Lower leg skin (tissue), 4 donors: Measurements from ENCODE around the gene ATAD5. TPM values are rescaled to one million over a fixed set of nuclear protein-coding genes. Genes with fewer than 3 reads are reported as not detected.
"Not testable (repeated sequence)": the region's sequence is repeated elsewhere in the genome, so short reads cannot be mapped to it uniquely, and the experiment has no call there.

ENCODE experiments used
- DNase-seq, 2 donors: peaks; one replicate each; pipeline ENCODE4 v3.0.0-alpha.2; 2019; ENCODE audit warnings: low spot score in 2 of 2
- H3K4me3 ChIP-seq: fragments of 200-600 bp; sonication (generic); 2 replicates; pipeline ENCODE4 v1.5.1; 2017; ENCODE audit warnings: mild to moderate bottlenecking, low read depth; ENCODE audit not compliant: poor library complexity, severe bottlenecking
- POLR2A ChIP-seq, 2 donors: fragments of 450-650 bp; IDR thresholded peaks; one replicate each; pipeline ENCODE4 v1.6.1; 2016 to 2017; ENCODE audit warnings: antibody characterized with exemption in 2 of 2, mild to moderate bottlenecking in 1 of 2, moderate library complexity in 1 of 2
- WGBS, 2 donors: methylation state at CpG; one replicate each; pipeline ENCODE4 v1.1.5; 2018; 5-methylcytosine and 5-hydroxymethylcytosine counted together
- intact Hi-C: fragments of 100-400 bp; cut with DNase I; formaldehyde crosslinking; loops from one replicate; pipeline ENCODE4 v1.15.0; 2023; ENCODE audit warnings: low total_unique reads
- total RNA-seq, 4 donors: library from RNA; depleted of rRNA; stranded (reverse); fragments of >200 nt; gene quantifications; one replicate each; pipeline ENCODE4 v1.1.0, GENCODE V29; 2016
- TF ChIP-seq, protein P1 (sequence below), 3 donors: fragments of 450-650 bp; IDR thresholded peaks; one replicate each; pipeline ENCODE4 v1.5.1; 2016; ENCODE audit warnings: antibody characterized with exemption in 3 of 3, mild to moderate bottlenecking in 3 of 3, moderate library complexity in 2 of 3

Gene ATAD5
- total RNA-seq, 4 donors from 2014 or later, result 0.93 to 1.5 (median 1.4) TPM

GRCh38 chr17:30928584-30928983, 96.8 kb downstream of the ATAD5 start:
- no peak for TF ChIP-seq POLR2A (IDR thresholded peaks at IDR 0.05)
- TF ChIP-seq, protein P1, sequence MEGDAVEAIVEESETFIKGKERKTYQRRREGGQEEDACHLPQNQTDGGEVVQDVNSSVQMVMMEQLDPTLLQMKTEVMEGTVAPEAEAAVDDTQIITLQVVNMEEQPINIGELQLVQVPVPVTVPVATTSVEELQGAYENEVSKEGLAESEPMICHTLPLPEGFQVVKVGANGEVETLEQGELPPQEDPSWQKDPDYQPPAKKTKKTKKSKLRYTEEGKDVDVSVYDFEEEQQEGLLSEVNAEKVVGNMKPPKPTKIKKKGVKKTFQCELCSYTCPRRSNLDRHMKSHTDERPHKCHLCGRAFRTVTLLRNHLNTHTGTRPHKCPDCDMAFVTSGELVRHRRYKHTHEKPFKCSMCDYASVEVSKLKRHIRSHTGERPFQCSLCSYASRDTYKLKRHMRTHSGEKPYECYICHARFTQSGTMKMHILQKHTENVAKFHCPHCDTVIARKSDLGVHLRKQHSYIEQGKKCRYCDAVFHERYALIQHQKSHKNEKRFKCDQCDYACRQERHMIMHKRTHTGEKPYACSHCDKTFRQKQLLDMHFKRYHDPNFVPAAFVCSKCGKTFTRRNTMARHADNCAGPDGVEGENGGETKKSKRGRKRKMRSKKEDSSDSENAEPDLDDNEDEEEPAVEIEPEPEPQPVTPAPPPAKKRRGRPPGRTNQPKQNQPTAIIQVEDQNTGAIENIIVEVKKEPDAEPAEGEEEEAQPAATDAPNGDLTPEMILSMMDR (IDR thresholded peaks at IDR 0.05), result no peak
- WGBS, 2 donors, result 83 to 92% methylated on average over 3 of the region's 3 CpGs
- H3K4me3 ChIP-seq, result no peak overlapping the region
- intact Hi-C loops, result no loop called here
- no peak for DNase-seq

GRCh38 chr17:30929081-30929633, 97.4 kb downstream of the ATAD5 start:
- intact Hi-C loops, result no loop called here
- TF ChIP-seq, protein P1 (IDR thresholded peaks at IDR 0.05), result no peak
- TF ChIP-seq POLR2A (IDR thresholded peaks at IDR 0.05), result no peak
- 71% methylated on average over 8 of the region's 8 CpGs for WGBS, 2 donors
- H3K4me3 ChIP-seq, result no peak overlapping the region
- DNase-seq, result no peak

DNA sequence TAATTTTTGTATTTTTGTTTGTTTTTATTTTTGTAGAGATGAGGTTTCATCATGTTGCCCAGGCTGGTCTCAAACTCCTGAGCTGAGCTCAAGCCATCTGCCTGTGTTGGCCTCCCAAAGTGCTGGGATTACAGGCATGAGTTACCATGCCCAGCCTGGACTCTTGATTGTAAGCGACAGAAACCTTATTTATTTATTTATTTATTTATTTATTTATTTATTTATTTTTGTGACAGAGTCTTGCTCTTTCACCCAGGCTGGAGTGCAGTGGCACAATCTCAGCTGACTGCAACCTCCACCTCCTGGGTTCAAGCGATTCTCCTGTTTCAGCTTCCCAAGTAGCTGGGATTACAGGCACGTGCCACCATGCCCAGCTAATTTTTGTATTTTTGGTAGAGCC, 98.1 kb downstream of the ATAD5 start:
- H3K4me3 ChIP-seq, intact Hi-C loops, DNase-seq: not testable (repeated sequence)
- WGBS, 2 donors, result 97 to 99% methylated on average over 3 of the region's 3 CpGs

DNA sequence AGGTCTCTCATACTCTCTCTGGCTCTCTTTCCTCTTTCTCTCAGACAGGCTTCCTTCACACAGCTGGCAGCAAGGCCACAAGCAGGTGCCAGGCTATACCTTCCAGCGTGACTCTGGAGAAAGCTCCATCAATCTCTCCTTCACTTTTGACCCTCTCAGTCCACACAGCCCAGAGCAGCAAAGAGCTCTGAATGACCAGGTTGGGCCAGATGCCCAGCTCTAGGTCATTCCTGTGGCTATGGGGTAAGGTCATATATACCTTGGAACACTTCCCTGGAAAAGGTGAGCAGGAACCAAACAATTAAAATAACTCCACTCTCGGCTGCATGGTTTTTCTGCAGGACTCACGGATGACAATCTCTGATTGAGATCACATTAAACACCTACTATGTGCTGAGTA, 98.7 kb downstream of the ATAD5 start:
- 92 to 93% methylated on average over 3 of the region's 3 CpGs for WGBS, 2 donors
- H3K4me3 ChIP-seq, result no peak overlapping the region
- intact Hi-C loops, result no loop called here
- DNase-seq, result no peak
- TF ChIP-seq, protein P1 (IDR thresholded peaks at IDR 0.05), result no peak
- TF ChIP-seq POLR2A (IDR thresholded peaks at IDR 0.05), result no peak

- DNase-seq, H3K4me3 ChIP-seq, intact Hi-C loops: not testable (repeated sequence)
- 94 to 95% methylated on average over 8 of the region's 8 CpGs for WGBS, 2 donors
Observed at GRCh38 chr17:30931582-30931981, 99.8 kb downstream of the ATAD5 start.

DNA sequence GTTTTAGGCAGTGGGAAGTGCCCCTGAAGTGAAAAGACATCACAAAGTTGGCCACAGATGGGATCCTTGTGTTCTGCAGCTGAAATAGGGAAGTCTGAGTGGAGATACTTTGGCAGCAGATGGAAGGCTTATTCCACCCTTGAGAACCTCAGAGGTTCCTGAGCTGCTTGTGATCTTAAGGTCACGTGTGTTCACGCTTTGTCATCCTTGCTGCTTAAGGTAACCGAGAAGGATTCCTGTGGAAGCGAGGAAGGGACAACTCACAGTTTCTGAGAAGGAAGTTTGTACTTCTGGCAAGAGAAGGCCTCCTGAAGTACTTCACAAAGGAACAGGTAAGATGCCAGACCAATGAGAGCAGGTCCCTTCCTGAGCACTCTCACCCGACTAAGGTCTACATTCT, 102.2 kb downstream of the ATAD5 start:
- WGBS, 2 donors, result 56 to 71% methylated on average over 5 of the region's 5 CpGs
- H3K4me3 ChIP-seq, result no peak overlapping the region
- intact Hi-C loops, result no loop called here
- no peak for DNase-seq
- TF ChIP-seq, protein P1 (IDR thresholded peaks at IDR 0.05), result no peak
- TF ChIP-seq POLR2A (IDR thresholded peaks at IDR 0.05), result no peak

- no peak for DNase-seq
- no peak overlapping the region for H3K4me3 ChIP-seq
- intact Hi-C loops, result no loop called here
- TF ChIP-seq POLR2A (IDR thresholded peaks at IDR 0.05), result no peak
- TF ChIP-seq, protein P1 (IDR thresholded peaks at IDR 0.05), result no peak
- WGBS, 2 donors, result 84 to 85% methylated on average over 13 of the region's 13 CpGs
Observed at GRCh38 chr17:30939051-30939689, 107.4 kb downstream of the ATAD5 start.
